HL-60 (cell line): Measurements from ENCODE around the gene HSPA12B.

Experiments used
- CTCF ChIP-seq: IDR thresholded peaks from one replicate; pipeline ENCODE4 v1.5.1; 2011; ENCODE audit warnings: low read length, control low read depth, inconsistent platforms; ENCODE audit not compliant: insufficient read depth
- GABPA ChIP-seq: IDR thresholded peaks from 2 replicates; pipeline ENCODE4 v1.6.1; 2012; ENCODE audit warnings: low read depth

- TF ChIP-seq CTCF = no peak
- no peak for TF ChIP-seq GABPA
These were observed 37.6 kb upstream of the HSPA12B start for GRCh38 chr20:3694864-3695263.
